Smooth muscle cell (in vitro differentiated cells): ENCODE data around the gene BHLHA9. TPM values are rescaled to one million over a fixed set of nuclear protein-coding genes. Genes with fewer than 3 reads are reported as not detected.

ENCODE experiments used
- DNase-seq: peaks from one replicate; lab custom pipeline; 2025; ENCODE audit not compliant: unreplicated experiment; lab: John Stamatoyannopoulos, UW
- H2AFZ ChIP-seq: fragments of 200-600 bp; sonication (generic); 2 replicates; pipeline ENCODE4 v1.6.0; 2016; ENCODE audit warnings: antibody characterized with exemption, low read depth, mild to moderate bottlenecking
- H3F3A ChIP-seq: fragments of 200-600 bp; sonication (generic); 2 replicates; pipeline ENCODE4 v1.6.0; 2017; ENCODE audit warnings: antibody characterized with exemption, low read depth
- H3K27ac ChIP-seq: fragments of 200-600 bp; sonication (generic); 2 replicates; pipeline ENCODE4 v1.5.1; 2016; ENCODE audit warnings: low read depth, mild to moderate bottlenecking
- H3K27me3 ChIP-seq: fragments of 200-600 bp; sonication (generic); 2 replicates; pipeline ENCODE4 v1.6.1; 2016; ENCODE audit warnings: low read depth, mild to moderate bottlenecking
- H3K36me3 ChIP-seq: fragments of 200-600 bp; sonication (generic); 2 replicates; pipeline ENCODE4 v1.5.1; 2016; ENCODE audit warnings: low read depth
- H3K4me1 ChIP-seq: fragments of 200-600 bp; sonication (generic); 2 replicates; pipeline ENCODE4 v1.5.1; 2016; ENCODE audit warnings: low read depth
- H3K4me2 ChIP-seq: fragments of 200-600 bp; sonication (generic); 2 replicates; pipeline ENCODE4 v1.6.0; 2016; ENCODE audit warnings: mild to moderate bottlenecking
- H3K4me3 ChIP-seq: fragments of 200-600 bp; sonication (generic); 2 replicates; pipeline ENCODE4 v1.5.1; 2016; ENCODE audit warnings: mild to moderate bottlenecking
- H3K79me2 ChIP-seq: fragments of 200-600 bp; sonication (generic); 2 replicates; pipeline ENCODE4 v1.6.0; 2016; ENCODE audit warnings: low read depth, mild to moderate bottlenecking
- H3K9ac ChIP-seq: fragments of 200-600 bp; sonication (generic); 2 replicates; pipeline ENCODE4 v1.6.0; 2016; ENCODE audit warnings: low read depth
- H3K9me3 ChIP-seq: fragments of 200-600 bp; sonication (generic); replicated peaks from 2 replicates; pipeline ENCODE4 v1.5.1; 2016; ENCODE audit warnings: low read depth
- H4K20me1 ChIP-seq: fragments of 200-600 bp; sonication (generic); 2 replicates; pipeline ENCODE4 v1.6.0; 2016; ENCODE audit warnings: low read depth
- CTCF ChIP-seq: fragments of 200-600 bp; sonication (generic); IDR thresholded peaks from 2 replicates; pipeline ENCODE4 v1.5.1; 2017; ENCODE audit warnings: borderline replicate concordance, mild to moderate bottlenecking, antibody characterized with exemption; ENCODE audit not compliant: insufficient read depth, poor library complexity, severe bottlenecking
- WGBS: methylation state at CpG from one replicate; pipeline ENCODE4 v1.1.7; 2016; ENCODE audit warnings: low lambda C conversion rate; 5-methylcytosine and 5-hydroxymethylcytosine counted together
- polyA plus RNA-seq: library from polyadenylated mRNA; unstranded; fragments of >200 nt; fragmentation: Nextera tagmentation; extraction: Ambion mirVana; gene quantifications from 2 replicates; pipeline ENCODE4 v1.2.1, GENCODE V29; 2016
- total RNA-seq: library from RNA; depleted of rRNA; stranded (reverse); fragments of >200 nt; gene quantifications from 2 replicates; pipeline ENCODE4 v1.2.3, GENCODE V29; 2014

The BHLHA9 gene
- total and polyA plus RNA-seq, 2 experiments from 2014 or later, result not detected

GRCh38 chr17:1313270-1314005 is 43.2 kb downstream of the BHLHA9 start:
- Histone ChIP-seq H3K27ac (no peak overlapping the region), H3K4me3 (no peak overlapping the region)

GRCh38 chr17:1315409-1315808 is 45.2 kb downstream of the BHLHA9 start:
- H3K9ac ChIP-seq, result no peak overlapping the region
- H3K9me3 ChIP-seq, result no peaks in the 10 kb centered on the region
- no peaks in the 10 kb centered on the region for H3K27me3 ChIP-seq
- 86% methylated on average over 10 of the region's 10 CpGs for WGBS
- H3F3A ChIP-seq, result no peaks in the 10 kb centered on the region
- TF ChIP-seq CTCF, result no peak
- no peaks in the 10 kb centered on the region for H3K4me1 ChIP-seq
- no peak for DNase-seq
- H3K4me2 ChIP-seq, result no peak overlapping the region
- H3K36me3 ChIP-seq, result no peaks in the 10 kb centered on the region
- H3K79me2 ChIP-seq, result no peaks in the 10 kb centered on the region
- H3K4me3 ChIP-seq, result no peak overlapping the region
- no peak overlapping the region for H3K27ac ChIP-seq
- no peak overlapping the region for H2AFZ ChIP-seq
- no peaks in the 10 kb centered on the region for H4K20me1 ChIP-seq

More at GRCh38 chr17:1313270-1314005, 43.2 kb downstream of the BHLHA9 start:
- no peak overlapping the region for H2AFZ ChIP-seq
- H3K27me3 ChIP-seq, result no peaks in the 10 kb centered on the region
- no peak overlapping the region for H3K9ac ChIP-seq
- 89% methylated on average over 8 of the region's 8 CpGs for WGBS
- no peak for TF ChIP-seq CTCF
- no peaks in the 10 kb centered on the region for H3K9me3 ChIP-seq
- no peaks in the 10 kb centered on the region for H3K4me1 ChIP-seq
- no peak overlapping the region for H3K4me2 ChIP-seq
- DNase-seq, result no peak
- no peaks in the 10 kb centered on the region for H3K36me3 ChIP-seq
- H3F3A ChIP-seq, result no peaks in the 10 kb centered on the region
- no peaks in the 10 kb centered on the region for H3K79me2 ChIP-seq
- H4K20me1 ChIP-seq, result no peaks in the 10 kb centered on the region

GRCh38 chr17:1315891-1316403 is 45.7 kb downstream of the BHLHA9 start:
- no peak overlapping the region for H3K27ac ChIP-seq
- no peak for DNase-seq
- no peaks in the 10 kb centered on the region for H3K79me2 ChIP-seq
- H3K27me3 ChIP-seq, result no peaks in the 10 kb centered on the region
- H3K4me3 ChIP-seq, result no peak overlapping the region
- H3K9ac ChIP-seq, result no peak overlapping the region
- no peaks in the 10 kb centered on the region for H4K20me1 ChIP-seq
- H2AFZ ChIP-seq, result no peak overlapping the region
- no peaks in the 10 kb centered on the region for H3K36me3 ChIP-seq
- no peaks in the 10 kb centered on the region for H3K4me1 ChIP-seq
- no peak for TF ChIP-seq CTCF
- H3F3A ChIP-seq, result no peaks in the 10 kb centered on the region
- WGBS, result 84% methylated on average over 10 of the region's 10 CpGs
- no peaks in the 10 kb centered on the region for H3K9me3 ChIP-seq
- H3K4me2 ChIP-seq, result no peak overlapping the region

Other genes starting within 250 kb of the BHLHA9 start
- gene ABR, start 90.5 kb upstream of the BHLHA9 start, total RNA-seq, result 26.5 and 29.1 TPM in 2 replicates
- gene ABR, start 90.5 kb upstream of the BHLHA9 start, polyA plus RNA-seq, result 16.1 and 23.3 TPM in 2 replicates
- not detected in 2 replicates for gene TRARG1, start 9.2 kb downstream of the BHLHA9 start, total RNA-seq
- gene TRARG1, start 9.2 kb downstream of the BHLHA9 start, polyA plus RNA-seq, result 0.09 TPM in 1 of 2 replicates, not detected in the other
- gene YWHAE, start 129.8 kb downstream of the BHLHA9 start, total RNA-seq, result 586 and 662 TPM in 2 replicates
- 383 and 429 TPM in 2 replicates for gene YWHAE, start 129.8 kb downstream of the BHLHA9 start, polyA plus RNA-seq
- 49.7 and 64.5 TPM in 2 replicates for gene CRK, start 185.8 kb downstream of the BHLHA9 start, total RNA-seq
- 56.8 and 69.4 TPM in 2 replicates for gene CRK, start 185.8 kb downstream of the BHLHA9 start, polyA plus RNA-seq
- 61.8 and 80.4 TPM in 2 replicates for gene MYO1C, start 222.2 kb downstream of the BHLHA9 start, total RNA-seq
- 81.5 and 99.9 TPM in 2 replicates for gene MYO1C, start 222.2 kb downstream of the BHLHA9 start, polyA plus RNA-seq
- 12.6 and 32.3 TPM in 2 replicates for gene INPP5K, start 246.2 kb downstream of the BHLHA9 start, total RNA-seq
- 9.6 and 19.7 TPM in 2 replicates for gene INPP5K, start 246.2 kb downstream of the BHLHA9 start, polyA plus RNA-seq